Stimulated activated CD8-positive, alpha-beta memory T cell treated with anti-CD3 and anti-CD28 coated beads, Interleukin-12 subunit alpha, Interleukin-12 subunit beta, amount 100 ng/mL, for 24 hours (primary cell): ENCODE data around the gene ASPHD2.
"Not testable (repeated sequence)": the region's sequence is repeated elsewhere in the genome, so short reads cannot be mapped to it uniquely, and the experiment has no call there.

Experiments used
- DNase-seq: peaks from one replicate; pipeline ENCODE4 v3.0.0-alpha.2; 2020; ENCODE audit errors: extremely low read depth

Gene ASPHD2

GRCh38 chr22:26416670-26417276 lies 12.3 kb upstream of the ASPHD2 start:
- no peak for DNase-seq

- DNase-seq = no peak
Measured at GRCh38 chr22:26417406-26417805, 11.7 kb upstream of the ASPHD2 start.

GRCh38 chr22:26418620-26419019 lies 10.4 kb upstream of the ASPHD2 start:
- no peak for DNase-seq

GRCh38 chr22:26426924-26427323 lies 2.1 kb upstream of the ASPHD2 start:
- no peak for DNase-seq

- DNase-seq = no peak
Measured at GRCh38 chr22:26429458-26430286, 612 bp downstream of the ASPHD2 start.

- no peak for DNase-seq
Measured at GRCh38 chr22:26430600-26430999, 1.5 kb downstream of the ASPHD2 start.

GRCh38 chr22:26431261-26431995 lies 2.4 kb downstream of the ASPHD2 start:
- DNase-seq = no peak

GRCh38 chr22:26432619-26433311 lies 3.7 kb downstream of the ASPHD2 start:
- DNase-seq = no peak

- no peak for DNase-seq
Measured at GRCh38 chr22:26433805-26434204, 4.7 kb downstream of the ASPHD2 start.

GRCh38 chr22:26435327-26436093 lies 6.5 kb downstream of the ASPHD2 start:
- DNase-seq = no peak

GRCh38 chr22:26436903-26437515 lies 7.9 kb downstream of the ASPHD2 start:
- DNase-seq = no peak

- DNase-seq = no peak
Measured at GRCh38 chr22:26437694-26438392, 8.8 kb downstream of the ASPHD2 start.

GRCh38 chr22:26438776-26439175 lies 9.7 kb downstream of the ASPHD2 start:
- not testable (repeated sequence) for DNase-seq

- DNase-seq = no peak
Measured at GRCh38 chr22:26439559-26439958, 10.5 kb downstream of the ASPHD2 start.

GRCh38 chr22:26442086-26442756 lies 13.2 kb downstream of the ASPHD2 start:
- no peak for DNase-seq

- no peak for DNase-seq
Measured at GRCh38 chr22:26443901-26444690, 15.0 kb downstream of the ASPHD2 start.

- no peak for DNase-seq
Measured at GRCh38 chr22:26444777-26445176, 15.7 kb downstream of the ASPHD2 start.

- no peak for DNase-seq
Measured at GRCh38 chr22:26445577-26446275, 16.7 kb downstream of the ASPHD2 start.
